GM12801 (cell line): ENCODE data around the gene CAMK1G.

ENCODE experiments used
- CTCF ChIP-seq: IDR thresholded peaks from one replicate; pipeline ENCODE4 v1.5.1; 2011; ENCODE audit warnings: control low read depth; ENCODE audit not compliant: insufficient read length; ENCODE audit errors: extremely low read depth

The CAMK1G gene

GRCh38 chr1:209648346-209648745, 64.8 kb downstream of the CAMK1G start:
- no peak for TF ChIP-seq CTCF

- TF ChIP-seq CTCF = no peak
Measured at GRCh38 chr1:209648931-209649776, 65.6 kb downstream of the CAMK1G start.

GRCh38 chr1:209650454-209650853, 66.9 kb downstream of the CAMK1G start:
- no peak for TF ChIP-seq CTCF

GRCh38 chr1:209651138-209651587, 67.6 kb downstream of the CAMK1G start:
- TF ChIP-seq CTCF = no peak

GRCh38 chr1:209652121-209652735, 68.7 kb downstream of the CAMK1G start, which contains the start of gene LAMB3:
TSS of gene LAMB3 (minus strand) at chr1:209652425. CDS start at chr1:209650944, 1,481 bp downstream.
- no peak for TF ChIP-seq CTCF

GRCh38 chr1:209652873-209653401, 69.4 kb downstream of the CAMK1G start:
- no peak for TF ChIP-seq CTCF

- TF ChIP-seq CTCF = no peak
Measured at GRCh38 chr1:209653915-209654351, 70.4 kb downstream of the CAMK1G start.
